Choroid plexus epithelial cell (primary cell): ENCODE measurements around the gene SFMBT2.

ENCODE experiments used
- DNase-seq: peaks from one replicate; pipeline ENCODE4 v3.0.0-alpha.2; 2010; ENCODE audit warnings: low read depth
- H3K4me3 ChIP-seq: 2 replicates; pipeline ENCODE4 v1.5.1; 2011; ENCODE audit warnings: low read depth, mild to moderate bottlenecking, control low read depth, low read length, moderate library complexity
- CTCF ChIP-seq: conservative IDR thresholded peaks from 2 replicates; pipeline ENCODE4 v1.5.1; 2011; ENCODE audit warnings: low read depth, mild to moderate bottlenecking, control low read depth, inconsistent platforms, low read length, moderate library complexity

SFMBT2 gene

GRCh38 chr10:7414766-7415165, 3.9 kb upstream of the SFMBT2 start:
- H3K4me3 ChIP-seq = no peak overlapping the region
- DNase-seq = no peak
- no peak for TF ChIP-seq CTCF

- H3K4me3 ChIP-seq = no peak overlapping the region
- no peak for DNase-seq
- no peak for TF ChIP-seq CTCF
Observed at GRCh38 chr10:7412928-7413282, 2.1 kb upstream of the SFMBT2 start.

GRCh38 chr10:7412237-7412927, 1.5 kb upstream of the SFMBT2 start:
- DNase-seq = no peak
- TF ChIP-seq CTCF = no peak
- H3K4me3 ChIP-seq = no peak overlapping the region

GRCh38 chr10:7411671-7412128, 866 bp upstream of the SFMBT2 start:
- no peak for DNase-seq
- no peak overlapping the region for H3K4me3 ChIP-seq
- TF ChIP-seq CTCF = no peak

DNA sequence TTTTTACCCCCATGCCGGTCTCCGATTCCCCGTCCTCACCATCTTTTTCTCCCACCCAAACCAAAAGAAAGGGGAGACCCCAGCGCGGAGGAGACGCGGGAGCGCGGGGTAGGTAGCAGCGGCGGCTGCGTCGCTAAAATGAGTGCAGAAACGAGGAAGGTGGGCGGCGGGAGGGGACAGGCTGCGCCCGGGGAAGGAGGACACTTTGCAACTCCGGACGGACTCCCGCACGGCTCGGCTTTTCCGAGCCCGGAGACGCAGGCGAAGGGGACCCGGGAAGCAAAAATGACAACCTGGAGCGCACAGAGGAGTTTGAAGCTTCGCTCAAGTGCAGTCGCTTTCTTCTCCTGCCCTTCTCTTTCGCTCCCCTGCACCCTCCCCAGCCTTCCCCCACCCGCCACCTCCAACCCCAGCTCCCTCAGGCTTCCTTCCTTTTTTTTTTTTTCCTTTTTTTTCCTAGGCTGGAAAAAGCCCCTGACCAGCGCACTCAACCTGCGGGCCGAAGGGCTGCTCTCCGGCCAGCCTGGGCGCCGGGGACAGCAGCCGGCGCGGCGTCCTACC, 453 bp downstream of the SFMBT2 start:
- TF ChIP-seq CTCF = no peak
- DNase-seq = no peak
- H3K4me3 ChIP-seq = peak overlapping the region; percentile 52

GRCh38 chr10:7409732-7410168, 1.1 kb downstream of the SFMBT2 start:
- H3K4me3 ChIP-seq = peak overlapping the region; percentile 52
- DNase-seq = no peak
- no peak for TF ChIP-seq CTCF
